Activated T-cell treated with anti-CD3 and anti-CD28 coated beads, Interleukin-2, amount 50 U/mL, for 4 hours (primary cell): Measurements from ENCODE around the gene CCL22. TPM values are rescaled to one million over a fixed set of nuclear protein-coding genes. Genes with fewer than 3 reads are reported as not detected.

Experiments
- ATAC-seq, 2 donors: fragments of 200-7000 bp; cut with Tn5 transposase; one replicate each; pipeline ENCODE4 v1.10.0; 2021
- DNase-seq: peaks from one replicate; pipeline ENCODE4 v3.0.0-alpha.2; 2020
- H3K27me3 Mint-ChIP-seq: one replicate; pipeline ENCODE4 v1.8.0; 2021; ENCODE audit warnings: low read depth, mixed read lengths
- H3K36me3 Mint-ChIP-seq: one replicate; pipeline ENCODE4 v1.8.0; 2022; ENCODE audit warnings: mixed read lengths; ENCODE audit not compliant: insufficient read depth
- H3K4me1 Mint-ChIP-seq: one replicate; pipeline ENCODE4 v1.8.0; 2021; ENCODE audit warnings: low read depth, mixed read lengths
- H3K4me3 Mint-ChIP-seq: one replicate; pipeline ENCODE4 v1.8.0; 2021; ENCODE audit warnings: mild to moderate bottlenecking, moderate library complexity, mixed read lengths
- H3K9me3 Mint-ChIP-seq: one replicate; pipeline ENCODE4 v1.8.0; 2021; ENCODE audit warnings: mixed read lengths
- total RNA-seq, 3 donors: library from RNA; stranded (reverse); gene quantifications; one replicate each; pipeline ENCODE4 v1.2.1, GENCODE V29; 2021

Gene CCL22
- total RNA-seq, 3 donors from 2014 or later, result 62.3 to 121 (median 80.2) TPM

DNA sequence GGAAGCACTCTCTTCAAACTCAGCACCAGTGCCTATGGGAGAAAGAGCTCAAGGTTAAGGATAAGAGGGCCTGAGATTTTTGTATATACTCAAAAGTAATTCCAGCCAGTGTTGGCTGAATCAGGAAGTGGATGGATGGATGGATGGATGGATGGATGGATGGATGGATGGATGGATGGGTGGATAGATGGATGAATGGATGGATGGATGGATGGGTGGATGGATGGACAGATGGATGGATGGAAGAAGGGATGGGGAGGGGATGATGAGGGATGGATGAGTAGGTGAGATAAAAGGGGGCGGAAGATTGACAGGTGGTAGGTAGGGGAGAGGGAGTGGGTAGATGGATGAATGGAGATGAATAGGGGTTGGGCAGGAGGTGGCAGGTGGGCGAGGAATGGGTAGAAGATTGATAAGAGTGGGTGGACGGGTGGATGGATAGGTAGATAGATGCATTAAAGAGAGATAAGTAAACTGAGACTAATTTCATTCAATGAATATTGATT is 17.8 kb downstream of the CCL22 start:
- Mint-ChIP-seq H3K4me3 (no peak overlapping the region), H3K4me1 (peaks cover 11% of the 10 kb centered on the region), H3K27me3 (peaks cover 7% of the 10 kb centered on the region), H3K9me3 (no peaks in the 10 kb centered on the region), H3K36me3 (no peaks in the 10 kb centered on the region)
- ATAC-seq (no peak), DNase-seq (no peak)

GRCh38 chr16:57377080-57377841 is 18.7 kb downstream of the CCL22 start:
- H3K4me3 Mint-ChIP-seq, result no peak overlapping the region
- H3K36me3 Mint-ChIP-seq, result no peaks in the 10 kb centered on the region
- peaks cover 7% of the 10 kb centered on the region for H3K27me3 Mint-ChIP-seq
- no peaks in the 10 kb centered on the region for H3K9me3 Mint-ChIP-seq
- H3K4me1 Mint-ChIP-seq, result peaks cover 14% of the 10 kb centered on the region
- DNase-seq (no peak), ATAC-seq (peak; percentile 82 to 83)

DNA sequence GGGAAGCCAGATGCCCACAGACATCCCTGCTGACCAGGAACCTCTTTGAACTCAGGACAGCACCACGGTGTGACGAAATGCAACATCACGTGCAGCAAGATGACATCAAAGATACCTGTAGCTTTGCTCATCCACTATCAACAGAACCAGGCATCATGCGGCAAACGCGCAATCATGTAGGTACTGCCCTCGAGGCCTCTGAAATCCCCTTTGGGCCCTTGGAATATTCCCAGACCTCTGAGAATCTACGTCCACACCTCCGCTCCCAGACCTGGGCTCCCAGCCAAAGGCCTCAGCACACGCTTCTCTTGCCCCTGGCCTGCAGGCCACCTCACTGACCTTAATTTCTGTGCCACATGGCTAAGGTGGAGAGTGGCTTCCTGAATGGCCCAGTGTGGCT is 21.0 kb downstream of the CCL22 start:
- H3K4me3 Mint-ChIP-seq, result no peak overlapping the region
- no peaks in the 10 kb centered on the region for H3K27me3 Mint-ChIP-seq
- no peaks in the 10 kb centered on the region for H3K36me3 Mint-ChIP-seq
- H3K9me3 Mint-ChIP-seq, result no peaks in the 10 kb centered on the region
- ATAC-seq (no peak), DNase-seq (no peak)
- peaks cover 14% of the 10 kb centered on the region for H3K4me1 Mint-ChIP-seq

- no peak for ATAC-seq
- Mint-ChIP-seq H3K4me3 (no peak overlapping the region), H3K9me3 (no peaks in the 10 kb centered on the region), H3K36me3 (no peaks in the 10 kb centered on the region), H3K27me3 (no peaks in the 10 kb centered on the region), H3K4me1 (peaks cover 14% of the 10 kb centered on the region)
- DNase-seq, result no peak
These were observed 22.3 kb downstream of the CCL22 start for GRCh38 chr16:57380671-57381462.

DNA sequence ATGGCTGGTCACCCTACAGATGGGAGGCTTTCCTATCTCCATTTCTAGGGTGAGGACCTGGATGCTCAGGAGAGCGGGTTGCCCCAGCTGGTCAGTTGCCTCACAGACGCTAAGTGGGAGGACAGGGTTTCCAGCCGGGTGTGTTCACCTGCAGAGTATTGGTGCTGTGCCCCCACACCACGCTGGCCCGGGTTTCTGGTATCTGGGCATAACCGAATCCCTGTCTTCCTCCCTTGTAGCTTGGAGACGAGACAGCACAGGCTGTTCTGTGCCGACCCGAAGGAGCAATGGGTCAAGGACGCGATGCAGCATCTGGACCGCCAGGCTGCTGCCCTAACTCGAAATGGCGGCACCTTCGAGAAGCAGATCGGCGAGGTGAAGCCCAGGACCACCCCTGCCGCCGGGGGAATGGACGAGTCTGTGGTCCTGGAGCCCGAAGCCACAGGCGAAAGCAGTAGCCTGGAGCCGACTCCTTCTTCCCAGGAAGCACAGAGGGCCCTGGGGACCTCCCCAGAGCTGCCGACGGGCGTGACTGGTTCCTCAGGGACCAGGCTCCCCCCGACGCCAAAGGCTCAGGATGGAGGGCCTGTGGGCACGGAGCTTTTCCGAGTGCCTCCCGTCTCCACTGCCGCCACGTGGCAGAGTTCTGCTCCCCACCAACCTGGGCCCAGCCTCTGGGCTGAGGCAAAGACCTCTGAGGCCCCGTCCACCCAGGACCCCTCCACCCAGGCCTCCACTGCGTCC is 23.4 kb downstream of the CCL22 start:
- no peaks in the 10 kb centered on the region for H3K9me3 Mint-ChIP-seq
- H3K36me3 Mint-ChIP-seq, result no peaks in the 10 kb centered on the region
- no peak overlapping the region for H3K4me3 Mint-ChIP-seq
- no peak for DNase-seq
- H3K4me1 Mint-ChIP-seq, result peaks cover 14% of the 10 kb centered on the region
- no peaks in the 10 kb centered on the region for H3K27me3 Mint-ChIP-seq
- ATAC-seq, result no peak

- H3K4me1 Mint-ChIP-seq, result peaks cover 9% of the 10 kb centered on the region
- ATAC-seq (no peak), DNase-seq (no peak)
- no peaks in the 10 kb centered on the region for H3K27me3 Mint-ChIP-seq
- no peaks in the 10 kb centered on the region for H3K9me3 Mint-ChIP-seq
- H3K4me3 Mint-ChIP-seq, result no peak overlapping the region
- H3K36me3 Mint-ChIP-seq, result no peaks in the 10 kb centered on the region
These were observed 24.1 kb downstream of the CCL22 start for GRCh38 chr16:57382535-57383275.

GRCh38 chr16:57383276-57384247 is 25.0 kb downstream of the CCL22 start:
- no peak overlapping the region for H3K4me3 Mint-ChIP-seq
- H3K27me3 Mint-ChIP-seq, result no peaks in the 10 kb centered on the region
- DNase-seq (no peak), ATAC-seq (no peak)
- H3K36me3 Mint-ChIP-seq, result no peaks in the 10 kb centered on the region
- no peaks in the 10 kb centered on the region for H3K9me3 Mint-ChIP-seq
- peaks cover 7% of the 10 kb centered on the region for H3K4me1 Mint-ChIP-seq

DNA sequence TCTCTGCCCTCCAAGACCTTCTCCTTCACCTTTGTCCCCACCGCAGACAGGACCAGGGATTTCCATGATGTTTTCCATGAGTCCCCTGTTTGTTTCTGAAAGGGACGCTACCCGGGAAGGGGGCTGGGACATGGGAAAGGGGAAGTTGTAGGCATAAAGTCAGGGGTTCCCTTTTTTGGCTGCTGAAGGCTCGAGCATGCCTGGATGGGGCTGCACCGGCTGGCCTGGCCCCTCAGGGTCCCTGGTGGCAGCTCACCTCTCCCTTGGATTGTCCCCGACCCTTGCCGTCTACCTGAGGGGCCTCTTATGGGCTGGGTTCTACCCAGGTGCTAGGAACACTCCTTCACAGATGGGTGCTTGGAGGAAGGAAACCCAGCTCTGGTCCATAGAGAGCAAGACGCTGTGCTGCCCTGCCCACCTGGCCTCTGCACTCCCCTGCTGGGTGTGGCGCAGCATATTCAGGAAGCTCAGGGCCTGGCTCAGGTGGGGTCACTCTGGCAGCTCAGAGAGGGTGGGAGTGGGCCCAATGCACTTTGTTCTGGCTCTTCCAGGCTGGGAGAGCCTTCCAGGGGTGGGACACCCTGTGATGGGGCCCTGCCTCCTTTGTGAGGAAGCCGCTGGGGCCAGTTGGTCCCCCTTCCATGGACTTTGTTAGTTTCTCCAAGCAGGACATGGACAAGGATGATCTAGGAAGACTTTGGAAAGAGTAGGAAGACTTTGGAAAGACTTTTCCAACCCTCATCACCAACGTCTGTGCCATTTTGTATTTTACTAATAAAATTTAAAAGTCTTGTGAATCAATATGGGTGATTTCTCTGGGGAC is 25.9 kb downstream of the CCL22 start:
- no peak for ATAC-seq
- no peak for DNase-seq
- peaks cover 9% of the 10 kb centered on the region for H3K4me1 Mint-ChIP-seq
- no peaks in the 10 kb centered on the region for H3K9me3 Mint-ChIP-seq
- no peak overlapping the region for H3K4me3 Mint-ChIP-seq
- H3K36me3 Mint-ChIP-seq, result no peaks in the 10 kb centered on the region
- no peaks in the 10 kb centered on the region for H3K27me3 Mint-ChIP-seq

DNA sequence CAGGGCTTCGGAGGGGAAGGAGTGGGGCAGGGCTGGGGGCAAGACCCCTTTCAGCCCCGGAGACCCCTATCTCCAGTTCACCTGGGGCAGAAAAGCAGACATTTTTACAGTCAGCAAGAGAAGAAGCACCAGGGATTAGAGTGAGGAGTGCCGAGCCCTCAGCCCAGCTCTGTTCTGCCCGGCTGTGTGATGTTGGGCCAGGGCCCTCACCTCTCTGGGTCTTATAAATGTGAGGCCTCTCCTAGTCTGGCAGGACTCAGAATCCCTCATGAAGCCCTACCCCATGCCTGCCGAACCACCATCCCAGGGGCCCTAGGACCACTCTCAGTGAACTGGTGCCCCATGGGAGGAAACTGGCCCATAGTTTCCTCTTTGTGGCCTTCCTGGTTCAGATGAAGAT is 26.5 kb downstream of the CCL22 start:
- ATAC-seq, result no peak
- H3K4me3 Mint-ChIP-seq, result no peak overlapping the region
- no peaks in the 10 kb centered on the region for H3K27me3 Mint-ChIP-seq
- H3K9me3 Mint-ChIP-seq, result no peaks in the 10 kb centered on the region
- no peak for DNase-seq
- H3K4me1 Mint-ChIP-seq, result peaks cover 9% of the 10 kb centered on the region
- no peaks in the 10 kb centered on the region for H3K36me3 Mint-ChIP-seq

- Mint-ChIP-seq H3K4me3 (no peak overlapping the region), H3K9me3 (no peaks in the 10 kb centered on the region), H3K4me1 (peaks cover 5% of the 10 kb centered on the region), H3K36me3 (no peaks in the 10 kb centered on the region), H3K27me3 (no peaks in the 10 kb centered on the region)
- DNase-seq, result no peak
- ATAC-seq, result no peak
These were observed 27.9 kb downstream of the CCL22 start for GRCh38 chr16:57386381-57386951.

- no peaks in the 10 kb centered on the region for H3K36me3 Mint-ChIP-seq
- ATAC-seq, result peak; percentile 37 to 43
- DNase-seq, result no peak
- no peak overlapping the region for H3K4me3 Mint-ChIP-seq
- H3K27me3 Mint-ChIP-seq, result peaks cover 2% of the 10 kb centered on the region
- no peaks in the 10 kb centered on the region for H3K9me3 Mint-ChIP-seq
- peaks cover 3% of the 10 kb centered on the region for H3K4me1 Mint-ChIP-seq
These were observed 29.2 kb downstream of the CCL22 start for GRCh38 chr16:57387598-57388354.
